MM.1S (cell line): ENCODE data around the gene CACNG4.

Experiments
- EZH2phosphoT487 ChIP-seq: fragments of 300-600 bp; sonication (generic); IDR thresholded peaks from 2 replicates; pipeline ENCODE4 v1.6.1; 2018; ENCODE audit warnings: antibody characterized with exemption, low read length
- TF ChIP-seq, protein P1 (sequence below): fragments of 300-600 bp; sonication (generic); IDR thresholded peaks from 2 replicates; pipeline ENCODE4 v1.5.1; 2016; ENCODE audit warnings: antibody characterized with exemption, low read length, mixed read lengths

DNA sequence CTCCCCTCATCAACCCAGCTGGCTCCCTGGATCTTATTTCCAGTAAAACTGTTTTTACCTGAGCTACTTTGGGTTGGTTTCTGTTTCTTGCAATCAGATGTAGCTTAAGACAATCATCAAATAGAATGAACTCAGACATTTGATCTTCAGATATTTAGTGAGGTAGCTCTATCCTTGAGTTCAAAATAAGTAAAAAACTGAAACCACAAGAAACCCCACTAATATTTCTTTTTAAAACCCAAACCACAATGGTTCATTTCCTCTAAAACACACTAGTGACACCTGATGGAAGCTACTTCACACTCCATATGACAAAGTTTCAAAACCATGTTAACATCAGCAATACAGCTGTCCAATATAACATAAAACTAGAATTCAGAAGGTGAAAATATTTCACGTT lies 117.6 kb downstream of the CACNG4 start:
- TF ChIP-seq, protein P1, sequence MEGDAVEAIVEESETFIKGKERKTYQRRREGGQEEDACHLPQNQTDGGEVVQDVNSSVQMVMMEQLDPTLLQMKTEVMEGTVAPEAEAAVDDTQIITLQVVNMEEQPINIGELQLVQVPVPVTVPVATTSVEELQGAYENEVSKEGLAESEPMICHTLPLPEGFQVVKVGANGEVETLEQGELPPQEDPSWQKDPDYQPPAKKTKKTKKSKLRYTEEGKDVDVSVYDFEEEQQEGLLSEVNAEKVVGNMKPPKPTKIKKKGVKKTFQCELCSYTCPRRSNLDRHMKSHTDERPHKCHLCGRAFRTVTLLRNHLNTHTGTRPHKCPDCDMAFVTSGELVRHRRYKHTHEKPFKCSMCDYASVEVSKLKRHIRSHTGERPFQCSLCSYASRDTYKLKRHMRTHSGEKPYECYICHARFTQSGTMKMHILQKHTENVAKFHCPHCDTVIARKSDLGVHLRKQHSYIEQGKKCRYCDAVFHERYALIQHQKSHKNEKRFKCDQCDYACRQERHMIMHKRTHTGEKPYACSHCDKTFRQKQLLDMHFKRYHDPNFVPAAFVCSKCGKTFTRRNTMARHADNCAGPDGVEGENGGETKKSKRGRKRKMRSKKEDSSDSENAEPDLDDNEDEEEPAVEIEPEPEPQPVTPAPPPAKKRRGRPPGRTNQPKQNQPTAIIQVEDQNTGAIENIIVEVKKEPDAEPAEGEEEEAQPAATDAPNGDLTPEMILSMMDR = peak; percentile 54
- no peak for TF ChIP-seq EZH2phosphoT487
